Effector CD8-positive, alpha-beta T cell (primary cell): ENCODE results near the gene PMS1.
"Not testable (repeated sequence)": the region's sequence is repeated elsewhere in the genome, so short reads cannot be mapped to it uniquely, and the experiment has no call there.

ENCODE experiments used
- DNase-seq: peaks from one replicate; lab custom pipeline; 2025; lab: John Stamatoyannopoulos, UW
- total RNA-seq, 4 experiments: gene quantifications; one replicate each; lab custom pipeline; 2026; lab: John Stamatoyannopoulos, UW

PMS1 gene
- 32.9 to 40.0 (median 36.4) reads per million in 4 experiments for total RNA-seq

DNA sequence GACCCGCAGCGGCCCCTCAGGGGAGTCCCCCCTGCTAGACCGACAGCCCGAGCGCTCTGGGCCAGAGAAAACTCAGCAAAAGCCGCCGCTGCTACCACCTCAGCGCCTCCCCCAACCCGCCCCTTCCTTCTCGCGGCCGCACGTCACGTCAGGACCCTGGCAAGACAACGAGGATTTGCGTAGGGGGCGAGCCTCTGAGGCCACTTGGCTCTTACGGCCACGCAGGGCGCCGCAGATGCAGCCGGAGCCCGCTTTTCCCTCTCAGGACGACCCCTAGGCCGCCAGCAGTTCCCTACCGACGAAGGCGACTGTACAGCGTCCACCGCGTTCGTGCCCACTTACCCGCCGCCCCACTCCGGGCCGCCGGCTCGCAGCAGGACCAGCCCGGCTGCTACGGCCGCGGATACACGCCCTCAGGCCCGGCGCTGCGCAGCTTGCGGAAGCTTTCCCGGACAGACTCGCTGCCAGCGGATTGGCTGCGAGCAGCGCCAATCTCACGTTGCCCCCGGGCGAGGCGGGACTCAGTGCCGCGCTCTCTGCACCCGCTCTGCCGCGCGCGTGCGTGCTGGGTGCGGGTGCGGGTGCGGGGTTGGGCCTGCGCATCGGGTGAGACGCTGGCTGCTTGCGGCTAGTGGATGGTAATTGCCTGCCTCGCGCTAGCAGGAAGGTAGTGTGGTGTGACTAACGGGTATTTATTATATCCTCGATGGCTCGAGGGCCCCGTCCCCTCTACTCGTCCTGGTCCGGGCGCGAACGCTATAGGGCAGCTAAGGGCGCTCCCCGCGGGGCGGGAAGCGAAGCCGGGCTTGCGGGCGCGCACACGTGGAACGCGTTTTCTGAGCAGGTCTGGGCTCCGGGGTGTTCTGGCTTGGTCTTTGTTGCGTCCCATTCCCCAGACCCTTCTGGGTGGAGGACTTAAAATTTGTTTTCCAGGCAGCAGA is at the start of gene PMS1, which contains the start of gene ORMDL1:
PMS1 (plus strand) TSS at position 524 of the 941 bp plus-strand sequence. CDS start 7,360 bp downstream, outside the sequence.
ORMDL1 (minus strand) TSS at position 413 of the 941 bp plus-strand sequence. CDS start 1,744 bp downstream, outside the sequence.
- peak; percentile 90 for DNase-seq

- peak; percentile 3 for DNase-seq
Observed at GRCh38 chr2:189751080-189751658, 33.1 kb upstream of the PMS1 start.

- no peak for DNase-seq
Observed at GRCh38 chr2:189756311-189756952, 27.8 kb upstream of the PMS1 start.

- not testable (repeated sequence) for DNase-seq
Observed at GRCh38 chr2:189760154-189760553, 24.1 kb upstream of the PMS1 start.

- DNase-seq = no peak
Observed at GRCh38 chr2:189762229-189762550, 22.1 kb upstream of the PMS1 start.

DNA sequence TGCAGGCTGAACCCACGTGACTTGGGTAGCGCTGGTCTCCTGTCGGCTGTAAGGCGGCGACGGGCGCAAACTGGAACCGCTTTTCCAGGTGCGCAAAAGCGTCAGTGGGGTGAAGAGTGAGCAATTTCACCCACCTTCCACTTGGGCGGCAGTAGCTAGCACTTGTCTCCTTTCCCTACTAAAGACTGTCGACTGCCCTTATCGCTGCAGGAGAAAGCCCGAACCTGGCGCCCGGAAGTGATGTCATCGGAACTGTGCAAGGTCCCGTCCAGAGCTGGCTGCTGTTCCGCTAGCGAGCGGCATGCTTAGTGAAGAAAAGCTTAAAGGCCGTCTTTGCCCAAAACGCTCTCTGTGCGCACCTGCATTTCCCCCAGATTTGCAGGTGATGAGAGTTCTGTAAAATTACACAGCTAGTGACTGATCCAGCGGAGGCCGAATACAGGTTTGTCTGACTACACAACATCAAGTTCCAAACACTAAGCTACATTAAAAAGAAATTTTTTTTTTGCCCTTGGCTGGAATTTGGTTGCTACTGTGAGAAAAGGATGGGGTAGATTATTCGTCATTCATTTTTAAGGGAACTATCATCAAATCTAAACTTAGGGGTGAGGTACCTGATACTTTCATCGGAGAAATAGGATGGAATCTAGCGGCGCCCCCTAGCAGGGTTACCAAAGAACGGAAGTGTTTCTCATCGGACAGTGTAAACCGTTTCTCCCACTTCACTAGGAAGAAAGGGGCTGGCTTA is 21.5 kb upstream of the PMS1 start, which contains the start of gene OSGEPL1:
OSGEPL1 (minus strand) TSS at position 242 of the 748 bp plus-strand sequence. CDS start 1,152 bp downstream, outside the sequence.
- peak; percentile 85 for DNase-seq

DNA sequence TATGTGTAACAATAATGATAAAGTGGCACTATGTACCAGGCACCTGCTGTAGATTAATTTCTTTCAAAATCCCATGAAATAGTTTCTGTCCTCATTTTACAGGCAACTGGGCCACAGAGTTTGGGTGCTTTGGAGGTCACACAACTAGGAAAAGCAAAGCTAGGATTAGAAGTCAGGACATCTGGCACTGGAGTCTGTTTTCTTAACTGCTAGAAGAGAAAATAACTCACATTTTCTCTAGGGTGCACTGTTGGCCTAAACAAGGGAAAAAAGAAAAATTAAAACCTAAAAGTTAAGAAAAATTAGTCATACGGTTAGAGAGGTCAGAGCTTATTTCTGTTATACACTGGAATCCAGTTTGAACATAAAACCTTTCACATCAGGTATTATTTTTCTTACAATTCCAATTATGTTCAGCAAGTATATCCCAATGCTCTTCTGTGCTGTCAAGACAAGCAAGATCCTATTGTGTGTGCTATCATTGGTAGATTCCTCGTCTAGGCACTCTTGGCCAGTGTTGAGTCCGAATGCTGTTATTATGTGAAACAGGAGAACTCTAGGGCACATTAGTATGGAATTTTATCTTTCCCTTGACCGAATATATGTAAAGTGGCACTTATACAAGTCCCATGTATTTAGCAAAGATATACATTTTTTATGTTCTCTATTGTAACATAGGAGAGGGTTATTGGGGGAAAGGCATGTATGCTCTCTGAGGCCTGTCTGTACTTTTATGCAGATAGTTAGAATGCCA is 20.2 kb upstream of the PMS1 start:
- no peak for DNase-seq

GRCh38 chr2:189770590-189771322 is 13.5 kb upstream of the PMS1 start:
- DNase-seq = no peak

DNA sequence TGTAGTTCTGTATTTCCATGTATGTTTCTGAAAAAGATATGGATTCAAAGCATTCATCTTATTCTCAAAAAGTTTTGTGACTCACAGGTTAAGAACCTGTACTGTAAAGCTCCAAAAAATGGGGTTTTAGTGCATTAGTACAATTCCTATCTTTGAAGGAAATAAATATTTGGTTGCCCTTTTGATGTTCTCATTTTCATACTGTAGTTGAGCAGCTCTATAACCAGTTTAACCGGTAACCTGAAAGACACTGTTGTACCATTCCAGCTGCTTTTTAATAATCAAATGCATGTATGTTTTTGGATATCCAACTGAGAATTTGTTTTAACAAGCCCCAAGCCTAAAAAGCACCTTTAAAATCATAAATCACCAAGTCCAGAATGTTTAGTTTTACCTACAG is 12.0 kb upstream of the PMS1 start:
- DNase-seq = no peak

DNA sequence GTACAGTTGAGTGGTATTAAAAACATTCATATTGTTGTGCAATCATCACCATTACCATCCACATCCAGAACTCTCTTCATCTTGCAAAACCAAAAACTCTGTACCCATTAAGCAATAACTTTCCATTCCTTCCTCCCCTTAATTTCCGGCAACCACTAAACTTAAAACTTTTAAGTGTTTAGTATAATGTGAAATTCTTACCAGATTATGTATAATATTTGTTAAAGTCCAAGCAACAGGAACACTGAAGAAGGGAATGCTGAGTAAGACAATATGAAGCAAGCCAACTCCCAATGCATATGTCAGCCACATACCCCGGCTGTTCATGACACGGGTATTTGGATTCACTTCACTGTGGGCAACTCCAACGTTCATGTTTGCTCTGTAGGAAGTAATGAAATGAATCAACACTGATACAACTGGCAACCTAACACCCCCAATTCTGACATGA is 2.0 kb upstream of the PMS1 start:
- DNase-seq = no peak

- DNase-seq = no peak
Observed at GRCh38 chr2:189783451-189783926, 761 bp upstream of the PMS1 start.

DNA sequence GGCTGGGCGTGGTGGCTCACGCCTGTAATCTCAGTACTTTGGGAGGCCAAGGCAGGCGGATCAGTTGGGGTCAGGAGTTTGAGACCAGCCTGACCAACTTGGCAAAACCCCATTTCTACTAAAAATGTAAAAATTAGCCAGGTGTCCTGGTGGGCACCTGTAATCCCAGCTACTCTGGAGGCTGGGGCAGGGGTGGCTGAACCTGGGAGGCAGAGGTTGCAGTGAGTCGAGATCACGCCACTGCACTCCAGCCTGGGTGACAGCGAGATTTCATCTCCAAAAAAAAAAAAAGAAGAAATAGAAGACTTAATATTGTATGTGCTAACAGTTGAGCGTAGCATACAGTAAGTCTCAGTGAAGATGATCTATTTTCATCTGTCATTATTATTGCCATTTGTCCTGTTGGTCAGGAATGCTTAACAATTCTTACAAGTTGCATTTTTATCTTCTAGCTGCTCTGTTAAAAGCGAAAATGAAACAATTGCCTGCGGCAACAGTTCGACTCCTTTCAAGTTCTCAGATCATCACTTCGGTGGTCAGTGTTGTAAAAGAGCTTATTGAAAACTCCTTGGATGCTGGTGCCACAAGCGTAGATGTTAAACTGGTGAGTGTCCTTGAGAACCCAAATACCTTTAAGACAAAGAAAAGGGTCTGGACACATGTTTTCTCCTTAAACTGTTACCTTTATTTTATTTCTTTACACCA is 7.2 kb downstream of the PMS1 start:
- DNase-seq = no peak

- no peak for DNase-seq
Observed at GRCh38 chr2:189794310-189794709, 10.1 kb downstream of the PMS1 start.

GRCh38 chr2:189797902-189798301 is 13.7 kb downstream of the PMS1 start:
- DNase-seq = no peak

DNA sequence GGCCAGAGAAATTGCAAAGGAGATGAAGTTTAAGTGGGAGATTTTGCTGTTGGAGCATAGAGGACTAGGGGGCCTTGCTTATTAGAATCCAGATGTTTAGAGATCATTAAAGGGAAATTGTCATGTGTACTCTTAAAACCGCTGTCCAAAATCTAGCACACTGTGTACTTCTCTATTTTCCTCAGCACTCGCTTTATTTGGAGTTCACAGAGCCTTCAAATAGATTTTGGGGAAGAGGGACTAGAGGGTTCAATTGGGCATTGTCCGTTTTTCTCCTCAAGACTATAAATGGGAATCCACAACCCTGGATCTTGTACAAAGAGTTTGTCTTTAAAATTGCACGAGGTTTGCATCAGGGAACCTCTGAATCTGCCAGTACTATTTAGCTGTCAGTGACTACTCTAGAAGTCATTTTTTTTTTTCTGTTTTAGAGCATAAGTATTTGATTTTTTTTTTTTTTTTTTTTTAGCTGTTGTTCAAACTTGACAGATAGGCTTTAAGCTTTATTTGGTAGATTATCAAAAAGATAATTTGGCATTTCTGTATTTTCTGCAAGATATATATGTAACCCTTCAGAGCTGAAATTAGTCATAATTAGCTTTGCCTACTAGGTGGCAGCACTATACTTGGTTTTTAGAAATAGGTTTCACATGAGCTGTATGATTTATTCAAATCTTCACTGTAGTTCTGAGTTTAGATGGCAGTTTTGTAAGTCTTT is 14.2 kb downstream of the PMS1 start:
- DNase-seq = no peak

DNA sequence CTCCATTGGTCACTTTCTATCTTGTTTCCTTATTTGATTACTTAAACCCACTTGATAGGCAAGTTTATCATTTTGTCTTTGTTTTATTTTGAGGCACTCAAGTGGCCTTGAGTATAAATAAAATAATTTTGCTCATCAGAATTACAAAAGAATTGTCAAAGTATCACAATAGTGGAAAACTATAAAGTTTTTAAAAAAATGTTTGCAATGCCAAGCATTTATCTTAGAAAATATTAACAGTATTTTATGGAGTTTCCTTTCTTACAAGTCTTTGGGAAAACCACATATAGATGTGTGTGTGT is 14.7 kb downstream of the PMS1 start:
- DNase-seq = no peak

- DNase-seq = peak; percentile 1
Observed at GRCh38 chr2:189799531-189799930, 15.3 kb downstream of the PMS1 start.

- DNase-seq = no peak
Observed at GRCh38 chr2:189802396-189802912, 18.2 kb downstream of the PMS1 start.

- DNase-seq = no peak
Observed at GRCh38 chr2:189803431-189803830, 19.2 kb downstream of the PMS1 start.
